RCC 7860 (cell line): ENCODE measurements around the gene PRR12.
"Not testable (repeated sequence)": the region's sequence is repeated elsewhere in the genome, so short reads cannot be mapped to it uniquely, and the experiment has no call there.

ENCODE experiments used
- DNase-seq: peaks from one replicate; pipeline ENCODE4 v3.0.0-alpha.2; 2015; ENCODE audit warnings: low spot score
- FAIRE-seq: peaks from 2 replicates; lab custom pipeline; 2012; peaks lifted over from hg19 to GRCh38; lab: Jason Lieb, UNC

The PRR12 gene

GRCh38 chr19:49614096-49614833, 23.3 kb downstream of the PRR12 start:
- FAIRE-seq (no peak), DNase-seq (peak; percentile 56)

- FAIRE-seq (no peak), DNase-seq (no peak)
Observed at GRCh38 chr19:49615861-49616260, 24.9 kb downstream of the PRR12 start.

GRCh38 chr19:49616532-49616931, 25.6 kb downstream of the PRR12 start:
- FAIRE-seq: no peak
- no peak for DNase-seq

GRCh38 chr19:49616945-49617344, 26.0 kb downstream of the PRR12 start:
- DNase-seq: no peak
- FAIRE-seq: no peak

- FAIRE-seq, DNase-seq: not testable (repeated sequence)
Observed at GRCh38 chr19:49617860-49618259, 26.9 kb downstream of the PRR12 start.

GRCh38 chr19:49624967-49625910, 34.3 kb downstream of the PRR12 start:
- DNase-seq: no peak
- no peak for FAIRE-seq

- no peak for FAIRE-seq
- no peak for DNase-seq
Observed at GRCh38 chr19:49626226-49626625, 35.2 kb downstream of the PRR12 start.

- DNase-seq (no peak), FAIRE-seq (no peak)
Observed at GRCh38 chr19:49629659-49630058, 38.7 kb downstream of the PRR12 start.

GRCh38 chr19:49631014-49631588, 40.1 kb downstream of the PRR12 start:
- no peak for FAIRE-seq

GRCh38 chr19:49631610-49632192, 40.7 kb downstream of the PRR12 start:
- DNase-seq: no peak
- FAIRE-seq: no peak

More at GRCh38 chr19:49631014-49631588, 40.1 kb downstream of the PRR12 start:
- no peak for DNase-seq

GRCh38 chr19:49632576-49632975, 41.6 kb downstream of the PRR12 start:
- DNase-seq (no peak), FAIRE-seq (no peak)

GRCh38 chr19:49633273-49633672, 42.3 kb downstream of the PRR12 start:
- not testable (repeated sequence) for DNase-seq, FAIRE-seq

- DNase-seq: no peak
- FAIRE-seq: no peak
Observed at GRCh38 chr19:49635530-49636232, 44.7 kb downstream of the PRR12 start.

GRCh38 chr19:49636233-49636932, 45.4 kb downstream of the PRR12 start:
- DNase-seq: no peak
- FAIRE-seq: no peak

- peak; percentile 66 for DNase-seq
- FAIRE-seq: peak; percentile 20
Observed at GRCh38 chr19:49637821-49638738, 47.1 kb downstream of the PRR12 start.

GRCh38 chr19:49639401-49640112, 48.6 kb downstream of the PRR12 start:
- FAIRE-seq (no peak), DNase-seq (no peak)

- FAIRE-seq (peak; percentile 93), DNase-seq (peak; percentile 99)
Observed at GRCh38 chr19:49640113-49640898, 49.3 kb downstream of the PRR12 start, which contains the start of gene RRAS. Gene RRAS, minus strand, starts transcription at chr19:49640143. Its CDS starts 45 bp downstream, at chr19:49640098.
